B cell (primary cell): ENCODE measurements around the gene EBP. TPM values are rescaled to one million over a fixed set of nuclear protein-coding genes. Genes with fewer than 3 reads are reported as not detected.
"Not testable (repeated sequence)": the region's sequence is repeated elsewhere in the genome, so short reads cannot be mapped to it uniquely, and the experiment has no call there.

Source experiments
- ATAC-seq: fragments of 200-7000 bp; cut with Tn5 transposase; one replicate; pipeline ENCODE4 v1.10.0; 2021; ENCODE audit warnings: low read depth, mild to moderate bottlenecking, moderate number of reproducible peaks, moderate library complexity
- CTCF ChIA-PET: fragments of 350-600 bp; sonication (Branson Sonifier 250); formaldehyde crosslinking; loops from one replicate; lab custom pipeline; 2021; ENCODE audit warnings: antibody characterized with exemption, inconsistent platforms; lab: Charles Lee
- POLR2A ChIA-PET: fragments of 350-600 bp; sonication (Branson Sonifier 250); formaldehyde crosslinking; loops from one replicate; lab custom pipeline; 2021; ENCODE audit warnings: antibody characterized with exemption; lab: Charles Lee
- DNase-seq: peaks from one replicate; pipeline ENCODE4 v3.0.0; 2013
- H2AFZ ChIP-seq: 2 replicates; pipeline ENCODE4 v1.6.1; 2012; ENCODE audit warnings: mild to moderate bottlenecking, low read depth, low read length; ENCODE audit not compliant: insufficient read depth, poor library complexity, severe bottlenecking
- H3K27ac ChIP-seq, 2 donors: 1 replicate in 1 of 2; 2 replicates in 1 of 2; pipeline ENCODE4 v1.5.1; 2012 to 2013; ENCODE audit warnings: low read length in 2 of 2, mild to moderate bottlenecking in 2 of 2, moderate library complexity in 1 of 2
- H3K27me3 ChIP-seq, 4 experiments: fragments of 200-600 bp in 1 of 4; sonication (generic) in 1 of 4; replicated peaks in 1 of 4; 1 replicate in 2 of 4; 2 replicates in 2 of 4; pipeline versions ENCODE4 v1.6.1 to v1.7.0; 2013 to 2016; ENCODE audit warnings: low read length in 3 of 4, mild to moderate bottlenecking in 2 of 4, mixed read lengths in 1 of 4, moderate library complexity in 1 of 4; ENCODE audit not compliant: insufficient read depth in 4 of 4, control insufficient read depth in 3 of 4; ENCODE audit errors: control extremely low read depth in 1 of 4
- H3K36me3 ChIP-seq, 2 experiments: replicated peaks in 1 of 2; 1 replicate in 1 of 2; 2 replicates in 1 of 2; pipeline versions ENCODE4 v1.6.1 to v1.7.1; 2013; ENCODE audit warnings: low read length in 1 of 2; ENCODE audit not compliant: insufficient read depth in 2 of 2, control insufficient read depth in 1 of 2; ENCODE audit errors: control extremely low read depth in 1 of 2, extremely low read depth in 1 of 2
- H3K4me1 ChIP-seq, 2 donors: fragments of 200-600 bp in 1 of 2; sonication (generic) in 1 of 2; 1 replicate in 1 of 2; 2 replicates in 1 of 2; pipeline versions ENCODE4 v1.5.1 to v1.6.1; 2013 to 2017; ENCODE audit warnings: low read length in 2 of 2; ENCODE audit not compliant: control insufficient read depth in 2 of 2, insufficient read depth in 2 of 2
- H3K4me2 ChIP-seq: replicated peaks from 2 replicates; pipeline ENCODE3; 2012; ENCODE audit warnings: mild to moderate bottlenecking, low read depth, low read length; ENCODE audit not compliant: poor library complexity, severe bottlenecking
- H3K4me3 ChIP-seq, 5 experiments: fragments of 200-600 bp in 1 of 5; sonication (generic) in 1 of 5; 1 replicate in 3 of 5; 2 replicates in 2 of 5; pipeline versions ENCODE4 v1.5.1 to v1.7.0; 2011 to 2016; ENCODE audit warnings: low read length in 4 of 5, mild to moderate bottlenecking in 4 of 5, low read depth in 2 of 5, control low read depth in 1 of 5, moderate library complexity in 1 of 5; ENCODE audit not compliant: insufficient read depth in 1 of 5; ENCODE audit errors: control extremely low read depth in 1 of 5, extremely low read depth in 1 of 5
- H3K79me2 ChIP-seq: fragments of 200-600 bp; sonication (generic); one replicate; pipeline ENCODE4 v1.6.0; 2016; ENCODE audit warnings: low read length; ENCODE audit not compliant: control insufficient read depth, insufficient read depth
- H3K9ac ChIP-seq: fragments of 200-600 bp; sonication (generic); 2 replicates; pipeline ENCODE4 v1.6.1; 2017; ENCODE audit warnings: mild to moderate bottlenecking, low read length, moderate library complexity
- H3K9me3 ChIP-seq, 3 donors: one replicate each; pipeline versions ENCODE4 v1.6.1 to v1.7.1; 2013; ENCODE audit warnings: low read length in 2 of 3; ENCODE audit not compliant: control insufficient read depth in 2 of 3, insufficient read depth in 1 of 3; ENCODE audit errors: control extremely low read depth in 1 of 3
- H4K20me1 ChIP-seq: 2 replicates; pipeline ENCODE4 v1.6.0; 2012; ENCODE audit warnings: mild to moderate bottlenecking, low read length; ENCODE audit not compliant: insufficient read depth, control insufficient read depth, poor library complexity, severe bottlenecking
- H3K27ac Mint-ChIP-seq: one replicate; pipeline ENCODE4 v1.8.0; 2021; ENCODE audit warnings: mixed read lengths
- H3K27me3 Mint-ChIP-seq: one replicate; pipeline ENCODE4 v1.8.0; 2021; ENCODE audit warnings: mixed read lengths
- H3K4me1 Mint-ChIP-seq: one replicate; pipeline ENCODE4 v1.8.0; 2021; ENCODE audit warnings: mixed read lengths
- H3K4me3 Mint-ChIP-seq: one replicate; pipeline ENCODE4 v1.8.0; 2021; ENCODE audit warnings: mixed read lengths
- H3K9me3 Mint-ChIP-seq: one replicate; pipeline ENCODE4 v1.8.0; 2022; ENCODE audit warnings: mixed read lengths; ENCODE audit not compliant: insufficient read depth
- CTCF ChIP-seq: fragments of 200-600 bp; IDR thresholded peaks from one replicate; pipeline ENCODE4 v1.8.0; 2022; ENCODE audit warnings: antibody characterized with exemption, mild to moderate bottlenecking
- EZH2 ChIP-seq: IDR thresholded peaks from 2 replicates; pipeline ENCODE4 v1.6.1; 2012; ENCODE audit warnings: borderline replicate concordance, low read depth, mild to moderate bottlenecking, moderate library complexity, low read length; ENCODE audit not compliant: insufficient read depth, poor library complexity, severe bottlenecking
- WGBS: methylation state at CpG from one replicate; pipeline ENCODE4 v1.1.5; 2013; ENCODE audit warnings: missing lambda C conversion rate; ENCODE audit not compliant: insufficient coverage; 5-methylcytosine and 5-hydroxymethylcytosine counted together
- intact Hi-C: fragments of 100-400 bp; cut with micrococcal nuclease; formaldehyde crosslinking; loops from one replicate; pipeline ENCODE4 v1.10.0; 2022
- polyA plus RNA-seq: library from polyadenylated mRNA; depleted of rRNA; stranded (reverse); fragments of >200 nt; gene quantifications from 2 replicates; pipeline ENCODE4 v1.2.3, GENCODE V29; 2012
- total RNA-seq, 2 donors: library from RNA; stranded (reverse); fragments of 120-200 nt in 1 of 2; gene quantifications; 1 replicate in 1 of 2; 2 replicates in 1 of 2; pipeline versions ENCODE4 v1.2.3 to v1.2.4, GENCODE V29; 2013 to 2022

The EBP gene
- total and polyA plus RNA-seq, 2 donors (not counting 1 experiment from before 2014, with no cell fraction given), result 27.9 to 60.8 TPM

DNA sequence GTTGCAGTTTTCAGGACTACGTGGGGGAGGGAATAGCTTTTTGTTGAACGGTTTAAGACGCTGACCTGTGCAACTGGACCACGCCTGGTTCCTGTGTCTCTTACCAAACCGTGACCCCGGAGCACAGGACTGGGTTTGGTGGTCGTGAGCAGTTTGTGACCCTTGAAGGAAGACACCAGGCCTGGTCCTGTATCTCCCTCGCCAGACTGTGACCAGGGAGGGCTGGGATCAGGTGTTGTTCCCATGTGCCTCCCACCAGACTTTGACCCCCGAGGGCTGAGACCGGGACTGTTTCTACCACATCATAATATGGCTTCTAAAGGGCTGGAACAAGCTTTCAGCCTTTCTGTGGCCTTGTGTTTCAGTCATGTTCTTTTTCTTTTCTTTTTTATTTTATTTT lies 683 bp downstream of the EBP start:
- Histone ChIP-seq H3K4me1 (peaks cover 12 to 19% of the 10 kb centered on the region in 2 donors), H2AFZ (peak overlapping the region; percentile 64), H3K4me2 (peak overlapping the region; percentile 77), H3K4me3 (peak overlapping the region; percentile 18 to 72 (median 62)), H3K36me3 (peaks cover 0 to 8% of the 10 kb centered on the region in 2 experiments), H3K79me2 (peaks cover 15% of the 10 kb centered on the region), H3K9me3 (no peaks in the 10 kb centered on the region), H3K9ac (peak overlapping the region; percentile 76), H4K20me1 (no peaks in the 10 kb centered on the region), H3K27ac (peak overlapping the region; percentile 12 to 74), H3K27me3 (no peaks in the 10 kb centered on the region)
- DNase-seq (no peak), ATAC-seq (no peak)
- TF ChIP-seq EZH2, result no peak
- TF ChIP-seq CTCF, result no peak
- Mint-ChIP-seq H3K9me3 (no peaks in the 10 kb centered on the region), H3K27me3 (no peaks in the 10 kb centered on the region), H3K4me1 (peaks cover 12% of the 10 kb centered on the region), H3K27ac (peak overlapping the region; percentile 89), H3K4me3 (peak overlapping the region; percentile 87)
- ChIA-PET CTCF (interaction anchor here (1.0 kb wide), 1 partner anchor 52 kb away, joined by 3 read pairs; the partner anchor contains the start of gene RBM3), POLR2A (interaction anchor here (0.6 to 1.5 kb wide), 5 partner anchors 14 to 909 kb away, joined by 3 to 10 read pairs (median 4); partner anchors contain the start of gene RBM3)
- intact Hi-C loops, result loop anchor here (5.0 kb wide), 1 partner anchor 45 kb away; the partner anchor contains the start of gene FTSJ1
- 0% methylated on average over 6 of the region's 10 CpGs for WGBS

- Histone ChIP-seq H3K36me3 (peaks cover 0 to 16% of the 10 kb centered on the region in 2 experiments), H3K79me2 (peaks cover 15% of the 10 kb centered on the region), H3K4me2 (no peak overlapping the region), H3K27ac (no peak overlapping the region), H4K20me1 (no peaks in the 10 kb centered on the region), H3K4me1 (peaks cover 12 to 19% of the 10 kb centered on the region in 2 donors), H2AFZ (no peak overlapping the region), H3K9me3 (no peaks in the 10 kb centered on the region), H3K4me3 (no peak overlapping the region), H3K9ac (no peak overlapping the region), H3K27me3 (no peaks in the 10 kb centered on the region)
- ATAC-seq, result no peak
- no peak for DNase-seq
- Mint-ChIP-seq H3K9me3 (no peaks in the 10 kb centered on the region), H3K27me3 (no peaks in the 10 kb centered on the region), H3K27ac (no peak overlapping the region), H3K4me1 (peaks cover 12% of the 10 kb centered on the region), H3K4me3 (peak overlapping the region; percentile 60)
- TF ChIP-seq EZH2 (no peak), CTCF (no peak)
- WGBS, result 0% methylated on average over 1 of the region's 12 CpGs
- ChIA-PET POLR2A (no interaction called here), CTCF (no interaction called here)
- intact Hi-C loops, result loop anchor here (5.0 kb wide), 1 partner anchor 46 kb away; the partner anchor contains the start of gene FTSJ1
Measured at GRCh38 chrX:48523682-48524081, 2.1 kb downstream of the EBP start.

DNA sequence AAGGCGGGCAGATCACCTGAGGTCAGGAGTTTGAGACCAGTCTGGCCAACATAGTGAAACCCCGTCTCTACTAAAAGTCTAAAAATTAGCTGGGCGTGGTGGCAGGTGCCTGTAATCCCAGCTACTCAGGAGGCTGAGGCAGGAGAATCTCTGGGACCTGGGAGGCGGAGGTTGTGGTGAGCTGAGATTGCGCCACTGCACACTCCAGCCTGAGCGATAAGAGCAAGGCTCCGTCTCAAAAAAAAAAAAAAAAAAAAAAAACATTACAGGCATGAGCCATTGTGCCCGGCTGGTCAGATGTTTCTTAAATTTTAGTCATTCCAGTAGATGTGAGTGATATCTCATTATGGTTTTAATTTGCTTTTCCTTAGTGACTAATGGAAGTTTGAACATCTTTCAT lies 4.2 kb downstream of the EBP start:
- Histone ChIP-seq H3K4me1 (peaks cover 7 to 14% of the 10 kb centered on the region in 2 donors), H3K79me2 (peaks cover 15% of the 10 kb centered on the region), H3K36me3 (peaks cover 0 to 16% of the 10 kb centered on the region in 2 experiments)
- H3K27ac ChIP-seq, H2AFZ ChIP-seq, H3K4me1 Mint-ChIP-seq, H3K27me3 Mint-ChIP-seq, H3K9me3 Mint-ChIP-seq, H3K4me3 ChIP-seq, H3K9me3 ChIP-seq, ATAC-seq, H3K27ac Mint-ChIP-seq, POLR2A ChIA-PET, H3K4me2 ChIP-seq, intact Hi-C loops, H3K4me3 Mint-ChIP-seq, CTCF ChIA-PET, DNase-seq, H3K9ac ChIP-seq, H4K20me1 ChIP-seq, H3K27me3 ChIP-seq: not testable (repeated sequence)
- WGBS, result no CpG with 5 or more reads among the region's 8 CpGs
